Keratinocyte (primary cell): ENCODE data around the gene TUT4.

Experiments
- CTCF ChIP-seq, 3 experiments: IDR thresholded peaks in 1 of 3; conservative IDR thresholded peaks in 1 of 3; optimal IDR thresholded peaks in 1 of 3; 2 replicates in 2 of 3; 3 replicates in 1 of 3; pipeline versions ENCODE3 to v1.5.1; 2011; ENCODE audit warnings: low read length in 3 of 3, mild to moderate bottlenecking in 3 of 3, moderate library complexity in 2 of 3, control low read depth in 1 of 3, inconsistent platforms in 1 of 3; ENCODE audit not compliant: insufficient read depth in 2 of 3; ENCODE audit errors: extremely low read depth in 1 of 3
- EZH2 ChIP-seq: IDR thresholded peaks from one replicate; pipeline ENCODE4 v1.6.1; 2012; ENCODE audit warnings: inconsistent platforms, mild to moderate bottlenecking, low read length, moderate library complexity

GRCh38 chr1:52414942-52415341 lies 137.9 kb downstream of the TUT4 start:
- TF ChIP-seq CTCF (optimal IDR thresholded peaks at IDR 0.05 in 1 of 3, IDR thresholded peaks at IDR 0.05 in 1 of 3, conservative IDR thresholded peaks at IDR 0.05 in 1 of 3; ENCODE audit: extremely low read depth in 1 of 3, insufficient read depth in 2 of 3, low read length in 3 of 3) (no peak), EZH2 (no peak)
